Cardiac septum (tissue), 1 donor: Measurements from ENCODE around the gene NCR3LG1. TPM values are rescaled to one million over a fixed set of nuclear protein-coding genes. Genes with fewer than 3 reads are reported as not detected.

Experiments
- DNase-seq: peaks from one replicate; pipeline ENCODE4 v3.0.0-alpha.2; 2020; ENCODE audit warnings: low spot score
- intact Hi-C: fragments of 100-400 bp; cut with DNase I; formaldehyde crosslinking; loops from one replicate; pipeline ENCODE4 v1.14.0; 2022
- long read RNA-seq: library from polyadenylated mRNA; unstranded; transcript quantifications from one replicate; pipeline ENCODE4 v2.0.0, GENCODE V29; 2021
- total RNA-seq: library from RNA; stranded (reverse); fragmentation: NEBNext Ultra II Directional; extraction: Animal tissue kit (Norgen Biotek cat#: 25700); gene quantifications from one replicate; pipeline ENCODE4 v1.2.1, GENCODE V29; 2021
- donor health status: DM: no; HTN: no; CAD: no.

Gene NCR3LG1, protein sequence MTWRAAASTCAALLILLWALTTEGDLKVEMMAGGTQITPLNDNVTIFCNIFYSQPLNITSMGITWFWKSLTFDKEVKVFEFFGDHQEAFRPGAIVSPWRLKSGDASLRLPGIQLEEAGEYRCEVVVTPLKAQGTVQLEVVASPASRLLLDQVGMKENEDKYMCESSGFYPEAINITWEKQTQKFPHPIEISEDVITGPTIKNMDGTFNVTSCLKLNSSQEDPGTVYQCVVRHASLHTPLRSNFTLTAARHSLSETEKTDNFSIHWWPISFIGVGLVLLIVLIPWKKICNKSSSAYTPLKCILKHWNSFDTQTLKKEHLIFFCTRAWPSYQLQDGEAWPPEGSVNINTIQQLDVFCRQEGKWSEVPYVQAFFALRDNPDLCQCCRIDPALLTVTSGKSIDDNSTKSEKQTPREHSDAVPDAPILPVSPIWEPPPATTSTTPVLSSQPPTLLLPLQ
- total RNA-seq: 2.0 TPM
- long read RNA-seq: 0 reads

DNA sequence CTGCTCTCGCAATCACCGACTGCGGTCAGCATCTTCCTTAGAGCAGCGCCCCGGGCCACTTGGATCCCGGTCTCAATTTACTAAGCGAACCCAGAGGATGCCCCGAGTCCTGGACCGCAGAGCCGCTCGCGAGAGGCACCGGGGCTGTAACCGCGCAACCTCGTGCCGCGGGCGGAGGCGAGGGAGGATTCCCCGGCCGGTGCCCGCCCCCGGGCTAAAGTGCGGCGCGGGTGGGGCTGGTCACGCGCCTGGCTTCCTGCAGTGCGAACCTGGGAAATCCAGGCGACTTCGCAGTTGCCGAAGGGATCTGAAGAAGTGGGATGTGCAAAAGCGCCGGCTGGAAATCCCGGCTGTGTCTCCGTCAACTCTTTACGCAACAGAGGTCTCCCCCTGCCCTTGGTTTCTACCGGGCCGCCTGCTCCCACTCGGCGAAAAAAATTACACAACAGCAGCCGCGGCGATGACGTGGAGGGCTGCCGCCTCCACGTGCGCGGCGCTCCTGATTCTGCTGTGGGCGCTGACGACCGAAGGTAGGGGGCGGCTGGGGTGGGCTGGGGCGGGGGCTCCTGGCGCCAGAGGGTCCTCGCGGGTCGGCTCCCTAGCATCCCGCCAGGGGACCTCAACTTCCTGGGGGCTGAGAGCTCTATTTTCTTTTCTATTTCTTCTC, at the start of gene NCR3LG1:
Gene NCR3LG1, plus strand, starts transcription at position 291 of the 667 bp plus-strand sequence. Its CDS starts 170 bp downstream, at position 461.
- DNase-seq: peak; percentile 83
- intact Hi-C loops: loop anchor here (5.0 kb wide), 2 partner anchors 74 to 119 kb away; partner anchors contain the start of gene NUCB2

DNA sequence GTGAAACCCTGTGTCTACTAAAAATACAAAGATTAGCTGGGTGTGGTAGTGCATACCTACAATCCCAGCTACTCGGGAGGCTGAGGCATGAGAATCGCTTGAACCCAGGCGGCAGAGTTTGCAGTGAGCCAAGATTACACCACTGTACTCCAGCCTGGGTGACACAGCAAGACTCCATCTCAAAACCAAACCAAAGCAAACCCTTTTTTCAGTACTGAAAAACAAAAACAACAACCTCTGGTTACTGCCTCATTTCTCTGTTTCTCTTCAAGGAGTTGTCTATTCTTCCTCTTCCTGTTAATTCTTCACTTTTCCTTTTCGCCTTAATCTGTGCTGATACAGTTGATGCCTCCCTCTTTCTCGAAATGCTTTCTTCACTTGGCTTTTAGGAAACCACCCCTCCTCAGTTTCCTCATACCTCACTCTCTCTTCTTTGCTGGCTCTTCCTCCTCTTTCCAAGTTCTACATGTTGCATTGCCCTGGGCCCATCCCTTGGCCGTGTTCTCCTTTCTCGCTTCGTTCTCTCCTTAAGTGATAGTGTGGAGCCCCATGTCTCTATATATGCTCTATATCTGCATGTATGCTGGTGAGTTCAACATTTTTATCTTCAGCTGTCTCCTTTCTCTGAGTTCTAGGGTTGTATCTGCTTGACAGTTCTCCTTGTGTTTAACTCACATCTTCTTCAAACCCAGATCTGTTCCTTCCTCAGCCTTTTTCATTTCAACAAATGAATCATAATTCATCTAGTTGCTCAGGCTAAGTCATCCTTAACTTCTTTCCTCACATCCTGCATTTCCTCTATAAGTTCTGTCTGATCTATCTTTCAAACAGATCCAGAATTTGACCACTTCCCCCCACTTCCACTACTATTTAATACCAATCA, 38.0 kb upstream of the NCR3LG1 start:
- intact Hi-C loops: no loop called here
- DNase-seq: no peak

DNA sequence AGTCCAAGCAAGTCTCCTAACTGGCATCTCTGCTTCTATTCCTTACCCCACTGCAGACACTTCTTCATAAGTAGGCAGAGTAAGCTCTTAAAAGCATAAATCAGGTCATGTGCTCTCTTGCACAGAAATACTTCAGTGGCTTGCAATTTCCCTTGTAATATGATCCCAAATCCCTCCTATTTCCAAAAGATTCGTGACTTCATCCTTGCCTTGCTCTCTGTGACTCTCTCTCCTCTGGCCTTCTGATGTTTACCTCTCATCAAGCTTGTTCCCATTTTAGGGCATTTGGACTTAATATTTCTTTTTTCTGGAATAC, 37.4 kb upstream of the NCR3LG1 start:
- intact Hi-C loops: no loop called here
- no peak for DNase-seq

DNA sequence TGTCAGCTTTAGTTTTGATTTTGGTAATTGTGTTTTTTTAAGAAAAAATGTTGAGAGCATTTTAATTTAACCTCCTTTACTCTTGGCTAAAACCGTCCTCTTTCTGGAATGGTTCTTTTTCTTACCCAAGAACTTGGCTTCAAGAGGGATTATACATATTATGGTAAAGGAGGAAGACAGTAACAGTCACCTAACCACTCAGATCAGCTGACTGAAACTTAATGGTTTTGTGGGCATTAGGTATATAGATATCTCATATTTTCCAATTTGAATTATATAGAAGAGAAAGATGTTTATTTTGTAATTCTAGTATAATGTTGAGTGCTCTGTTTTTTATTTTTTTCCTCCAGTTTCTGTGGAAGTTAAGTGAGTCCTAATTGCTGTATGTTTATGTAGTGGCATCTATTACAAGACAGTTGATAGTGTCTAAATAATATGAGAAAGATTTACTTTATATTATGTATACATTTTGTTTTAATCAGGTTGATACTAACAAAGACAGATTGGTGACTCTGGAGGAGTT, 36.6 kb upstream of the NCR3LG1 start:
- intact Hi-C loops: no loop called here
- DNase-seq: no peak

DNA sequence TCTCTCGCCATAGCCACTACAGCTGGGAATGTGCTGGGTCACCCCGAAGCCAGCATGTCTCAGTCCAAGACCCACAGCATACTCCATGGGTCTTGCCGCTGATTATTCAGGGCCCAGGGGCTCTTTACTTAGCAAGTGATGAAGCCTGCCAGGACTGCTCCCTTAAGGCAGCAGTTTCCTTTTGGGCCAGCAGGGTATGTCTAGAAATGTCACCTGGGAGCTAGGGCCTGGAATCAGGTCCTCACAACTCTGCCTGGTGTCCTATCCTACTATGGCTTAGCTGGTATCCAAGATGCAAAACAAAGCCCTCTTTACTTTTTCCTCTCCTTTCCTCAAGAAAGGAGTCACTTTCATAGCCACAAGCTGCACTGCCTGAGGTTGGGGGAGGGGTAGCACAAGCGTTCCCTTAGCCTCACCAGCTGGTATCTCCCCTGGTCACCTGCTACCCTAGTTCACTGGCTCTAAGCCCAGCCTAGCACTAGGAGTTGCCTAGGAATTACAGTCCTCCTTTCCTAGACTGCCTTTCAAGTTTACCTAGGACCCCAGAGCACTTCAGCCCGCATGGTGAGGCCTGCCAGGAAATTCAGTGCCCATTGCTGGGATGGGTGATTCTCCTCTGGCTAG, 22.6 kb upstream of the NCR3LG1 start:
- DNase-seq: no peak
- intact Hi-C loops: no loop called here

DNA sequence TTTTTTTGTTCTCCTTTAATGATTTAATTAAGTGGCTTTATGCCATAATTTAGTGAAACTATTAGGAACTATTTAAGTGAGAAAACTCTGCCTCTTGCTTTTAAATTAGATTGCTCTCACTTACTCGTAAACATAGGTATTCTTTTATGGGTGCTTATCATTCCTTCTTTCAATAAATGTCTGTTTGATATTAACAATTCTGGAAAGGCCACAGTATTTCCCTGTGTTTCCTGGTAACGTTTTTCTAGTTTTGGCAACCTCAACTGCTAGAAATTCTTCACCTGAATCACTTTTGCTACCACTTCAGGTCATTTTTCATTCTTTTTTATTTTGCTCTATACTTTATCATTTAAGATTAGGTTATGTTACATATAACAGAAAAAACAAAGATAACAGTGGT, 19.9 kb upstream of the NCR3LG1 start:
- intact Hi-C loops: no loop called here
- no peak for DNase-seq

DNA sequence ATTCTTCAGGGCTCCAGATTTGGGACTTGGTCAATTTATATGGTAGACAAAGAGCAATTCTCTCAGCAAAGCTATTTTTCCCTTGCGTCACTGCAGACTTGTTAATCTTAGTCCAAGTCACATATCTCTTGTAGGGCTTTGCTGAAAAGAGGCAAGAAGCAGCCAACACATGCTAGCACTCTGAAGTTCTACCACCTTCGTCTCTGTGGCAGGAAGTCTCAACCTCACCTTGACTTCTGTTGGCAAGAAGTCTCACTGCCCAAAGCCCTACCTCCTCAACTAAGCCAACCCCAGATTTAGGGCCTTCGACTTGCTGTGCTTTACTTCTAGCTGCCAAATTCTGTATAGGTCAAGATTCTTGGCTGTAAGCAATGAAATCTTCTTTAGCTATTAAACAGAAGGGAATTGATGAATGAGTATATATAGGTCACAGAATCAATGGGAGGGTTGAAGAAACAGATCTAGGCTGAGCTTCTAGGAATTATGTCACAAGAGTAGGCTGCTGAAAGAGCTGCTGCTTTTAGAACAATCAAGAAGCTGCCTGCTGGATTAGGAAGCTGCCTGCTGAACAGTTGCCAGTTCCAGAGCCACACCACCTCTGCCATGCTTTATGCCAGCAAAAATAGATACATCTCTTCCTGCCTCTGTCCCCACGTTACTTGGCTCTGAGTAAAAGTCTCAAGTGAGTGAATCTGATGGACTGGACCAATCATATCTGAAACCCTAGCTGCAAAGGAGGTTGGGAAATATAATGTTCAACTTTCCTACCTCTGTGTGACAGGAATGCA, 17.6 kb upstream of the NCR3LG1 start:
- no peak for DNase-seq
- intact Hi-C loops: no loop called here

DNA sequence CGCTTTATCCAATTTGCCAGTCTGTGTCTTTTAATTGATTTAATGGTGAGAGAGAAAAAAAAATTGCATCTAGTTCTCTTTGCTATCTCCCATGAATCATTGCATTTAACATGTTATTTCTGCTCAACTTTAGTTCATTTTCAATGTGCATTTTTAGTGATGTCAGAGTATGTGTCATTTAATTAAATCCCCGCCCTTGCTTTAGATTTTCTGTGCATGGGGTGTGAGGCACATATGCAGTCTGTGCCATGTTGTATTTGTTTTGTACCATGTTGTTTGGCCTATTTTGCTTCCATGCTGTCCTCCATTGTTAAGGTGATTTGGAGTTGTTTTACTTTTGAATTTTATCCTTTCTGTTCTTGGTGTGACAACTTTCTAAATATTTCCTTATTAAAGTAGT, 8.3 kb upstream of the NCR3LG1 start:
- DNase-seq: no peak
- intact Hi-C loops: no loop called here

DNA sequence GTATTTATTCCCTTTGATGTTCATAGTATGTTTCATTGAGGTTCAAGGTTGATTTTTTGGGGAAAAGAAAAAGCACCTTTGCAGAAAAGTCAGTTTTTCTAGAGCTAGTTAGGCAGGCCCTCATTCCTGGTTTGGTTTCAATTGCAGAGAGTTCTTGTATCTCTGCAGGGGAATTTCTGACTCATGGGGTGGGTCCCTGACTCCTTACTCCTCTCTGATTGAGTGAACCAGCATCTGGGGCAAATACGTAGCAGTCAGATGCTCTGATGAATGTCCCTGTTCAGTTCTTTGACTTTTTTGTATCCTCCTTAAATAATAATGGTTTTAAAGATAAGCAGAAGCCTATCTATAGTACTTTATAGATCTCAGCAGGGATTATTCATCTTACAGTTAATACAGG, 7.7 kb upstream of the NCR3LG1 start:
- intact Hi-C loops: no loop called here
- no peak for DNase-seq

DNA sequence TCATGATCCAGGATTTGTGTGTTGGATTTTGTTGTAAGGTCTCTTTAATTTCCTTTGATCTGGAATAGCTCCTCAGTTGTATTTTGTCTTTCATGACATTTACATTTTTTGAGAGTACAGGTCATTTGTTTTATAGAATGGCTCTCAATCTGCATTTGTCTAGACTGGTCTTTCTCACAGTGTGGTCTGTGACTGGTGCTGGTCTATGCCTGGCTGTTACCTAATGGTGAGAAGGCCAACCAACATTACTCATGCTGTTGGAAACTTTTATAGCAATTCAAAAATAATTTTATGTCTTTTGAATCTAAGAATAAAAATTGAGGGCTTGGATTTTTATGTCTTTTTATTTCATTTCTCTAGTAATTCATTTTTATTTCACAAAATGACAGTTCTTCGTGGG, 3.9 kb upstream of the NCR3LG1 start:
- intact Hi-C loops: no loop called here
- DNase-seq: no peak

DNA sequence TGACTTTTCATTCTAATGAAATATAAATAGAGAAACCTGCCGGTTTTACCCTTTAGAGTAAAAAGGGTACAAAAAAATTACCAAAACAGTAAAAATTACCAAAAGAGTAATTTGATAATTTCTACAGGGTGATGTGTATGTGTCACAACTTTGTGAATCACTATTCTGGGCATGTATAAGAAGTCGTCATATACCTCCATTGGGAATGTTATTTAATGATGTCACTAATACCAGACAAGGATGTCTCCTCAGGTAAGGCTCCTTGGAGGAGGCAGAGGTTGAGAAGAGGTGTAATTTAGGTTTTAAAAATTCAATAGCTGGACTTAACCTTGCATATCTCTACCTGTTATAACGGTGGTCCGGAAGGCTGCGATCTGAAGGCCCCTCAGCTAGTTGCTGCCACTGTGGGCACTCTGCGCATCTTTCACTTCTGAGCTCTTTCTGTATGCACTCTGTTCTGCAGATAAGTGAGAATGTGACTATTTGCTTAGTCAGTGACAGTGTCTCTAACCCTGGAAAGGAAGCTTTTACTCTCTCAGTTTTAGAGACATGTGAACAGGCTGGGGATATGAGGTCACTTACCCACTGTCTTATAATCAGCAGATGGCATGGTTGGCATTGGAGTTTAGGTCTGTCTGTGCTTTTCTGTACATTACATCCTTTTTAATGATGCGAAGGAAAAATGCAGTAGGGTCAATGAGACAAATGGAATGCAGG, 987 bp upstream of the NCR3LG1 start:
- no peak for DNase-seq
- intact Hi-C loops: loop anchor here (5.0 kb wide), 2 partner anchors 73 to 118 kb away; partner anchors contain the start of gene NUCB2

DNA sequence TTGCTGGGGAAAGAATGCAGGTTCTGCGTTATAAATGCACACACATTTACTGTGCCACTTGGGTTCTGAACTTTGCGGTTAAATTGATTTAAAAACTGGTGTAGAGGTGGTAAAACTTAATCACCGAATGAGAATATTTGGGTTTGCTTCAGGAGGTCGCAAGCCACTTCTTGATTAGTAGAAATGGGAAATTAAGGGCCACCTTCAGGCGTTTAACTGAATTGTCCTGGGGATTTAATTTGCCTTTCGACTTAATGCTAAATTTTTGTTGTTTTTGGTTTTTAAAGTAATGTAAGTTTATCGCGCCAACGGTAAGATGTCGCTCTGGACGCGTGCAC, 459 bp upstream of the NCR3LG1 start:
- DNase-seq: no peak
- intact Hi-C loops: loop anchor here (5.0 kb wide), 2 partner anchors 74 to 119 kb away; partner anchors contain the start of gene NUCB2

DNA sequence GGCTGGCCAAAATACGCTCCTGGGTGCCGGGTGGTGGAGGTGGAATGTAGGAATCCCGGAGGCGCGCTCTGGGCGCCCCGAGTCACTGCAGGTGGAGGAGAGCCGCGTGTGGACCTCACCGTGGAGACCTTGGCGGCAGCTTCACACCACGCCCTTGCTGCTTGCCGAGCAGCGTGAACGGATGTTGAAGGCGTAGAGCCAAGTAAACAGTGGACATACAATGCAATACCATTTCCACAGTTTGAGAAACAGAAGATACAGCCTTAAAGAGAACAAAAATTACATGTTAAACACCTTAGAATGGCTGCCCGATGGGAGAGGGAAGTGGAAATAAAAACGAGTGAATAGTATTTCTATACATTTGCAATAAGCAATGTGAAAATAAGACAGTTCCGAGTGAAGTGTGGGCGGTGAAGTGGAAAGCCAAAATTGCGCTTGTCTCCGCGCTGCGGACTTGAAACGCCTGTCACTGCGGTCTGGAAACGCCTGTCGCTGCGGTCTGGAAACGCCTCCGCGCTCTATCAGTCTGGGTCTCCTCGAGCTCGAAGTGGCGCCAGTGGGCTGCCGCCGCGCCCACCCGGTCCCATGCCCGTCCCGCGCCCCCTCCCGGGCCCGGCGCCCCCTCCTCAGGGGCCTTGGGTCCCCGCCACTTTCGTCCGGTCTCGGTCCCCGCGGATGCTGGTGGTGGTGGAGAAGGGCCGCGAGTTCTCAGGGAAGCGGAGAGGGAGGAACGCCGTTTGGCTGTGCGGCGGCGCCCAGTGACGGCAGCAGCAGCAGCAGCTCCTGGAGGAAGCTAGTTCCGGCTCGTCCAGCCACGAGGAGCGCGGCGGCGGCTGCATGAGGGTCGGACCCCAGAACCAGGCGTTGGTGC, 1.6 kb downstream of the NCR3LG1 start:
- intact Hi-C loops: loop anchor here (5.0 kb wide), 2 partner anchors 76 to 121 kb away; partner anchors contain the start of gene NUCB2
- peak; percentile 89 for DNase-seq

DNA sequence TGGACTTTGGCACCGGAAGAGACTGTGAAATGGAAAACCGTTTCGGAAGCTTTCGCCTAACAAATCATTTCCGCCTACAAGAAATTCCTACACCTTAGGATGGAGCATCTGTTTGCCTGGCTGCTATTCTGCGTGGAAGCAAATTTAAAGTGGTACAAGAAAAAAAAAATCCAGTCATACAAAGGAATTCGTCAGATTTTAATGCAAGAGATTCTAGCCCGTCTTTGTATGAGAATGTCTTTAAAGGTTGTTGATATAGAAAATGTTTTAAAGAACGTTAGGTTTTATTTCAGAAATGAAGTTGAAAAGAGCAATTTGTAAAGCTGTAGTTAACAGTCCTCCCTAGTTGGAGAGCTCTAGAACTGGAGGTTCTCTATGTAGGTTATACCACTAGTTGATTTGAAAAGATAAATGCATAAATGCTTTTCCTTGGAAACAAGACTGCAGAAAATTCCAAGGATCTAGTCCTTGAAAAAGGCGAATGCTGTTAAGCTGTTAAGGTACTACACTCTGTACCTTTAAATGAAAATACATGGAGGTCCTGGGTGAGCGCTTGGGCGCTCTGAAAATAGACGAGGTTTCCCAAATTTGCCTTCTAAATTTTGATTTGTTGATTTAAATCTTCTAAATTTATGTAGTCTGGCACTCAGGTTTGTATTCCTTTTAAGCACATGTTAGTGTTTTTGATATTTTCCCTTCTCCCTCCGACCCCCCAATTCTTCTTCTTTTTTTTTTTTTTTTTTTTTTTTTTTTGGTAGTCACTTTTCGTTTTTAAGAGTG, 2.4 kb downstream of the NCR3LG1 start:
- DNase-seq: no peak
- intact Hi-C loops: loop anchor here (5.0 kb wide), 2 partner anchors 77 to 122 kb away; partner anchors contain the start of gene NUCB2

DNA sequence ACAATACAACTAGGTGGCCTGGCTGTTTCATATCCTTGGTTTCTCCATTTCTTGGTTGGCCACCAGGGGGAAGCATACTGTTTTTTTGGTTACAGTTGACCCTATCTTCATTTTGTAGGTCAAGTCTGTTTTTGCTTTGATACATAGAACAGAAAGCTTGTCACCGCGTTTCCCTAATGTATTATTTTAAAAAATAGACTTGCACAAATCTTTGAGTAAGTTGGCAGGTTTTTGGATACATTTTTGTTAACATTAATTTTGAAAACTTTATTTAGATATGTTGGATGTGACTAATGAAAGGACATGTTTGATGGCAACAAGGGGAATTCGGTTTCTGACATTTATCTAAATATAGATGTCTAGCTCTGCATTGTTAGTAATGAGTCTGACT, 3.0 kb downstream of the NCR3LG1 start:
- no peak for DNase-seq
- intact Hi-C loops: loop anchor here (5.0 kb wide), 2 partner anchors 77 to 122 kb away; partner anchors contain the start of gene NUCB2

DNA sequence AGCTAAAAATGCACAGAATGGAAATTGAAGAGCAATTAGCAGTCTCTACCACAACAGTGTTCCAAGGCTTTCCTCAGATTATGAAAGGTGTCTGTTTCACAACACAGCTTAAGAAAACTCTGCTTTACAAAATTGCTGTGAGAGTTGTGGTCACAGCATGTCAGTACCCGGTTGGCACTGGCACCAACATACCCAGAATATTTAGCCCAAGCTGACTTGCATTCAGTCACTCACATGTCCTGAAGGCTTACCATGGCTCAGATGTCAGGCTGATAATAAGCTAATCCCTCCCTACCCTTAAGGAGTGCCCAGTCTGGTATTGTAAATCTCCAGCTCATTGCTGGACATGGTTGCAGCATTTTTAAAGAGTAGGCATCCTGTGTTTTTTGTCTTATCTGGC, 14.9 kb downstream of the NCR3LG1 start:
- DNase-seq: no peak
- intact Hi-C loops: no loop called here
